MM.1S (cell line): Measurements from ENCODE around the gene ARFGEF2.
"Not testable (repeated sequence)": the region's sequence is repeated elsewhere in the genome, so short reads cannot be mapped to it uniquely, and the experiment has no call there.

ENCODE experiments used
- DNase-seq: peaks from one replicate; pipeline ENCODE4 v3.0.0-alpha.2; 2015
- H2AFZ ChIP-seq: fragments of 300-600 bp; sonication (generic); 2 replicates; pipeline ENCODE4 v1.6.0; 2016; ENCODE audit warnings: antibody characterized with exemption, low read length
- H3F3A ChIP-seq: fragments of 300-600 bp; sonication (generic); 2 replicates; pipeline ENCODE4 v1.6.1; 2016; ENCODE audit warnings: mild to moderate bottlenecking, antibody characterized with exemption, low read length, moderate library complexity, mixed read lengths; ENCODE audit not compliant: insufficient read depth
- H3K27ac ChIP-seq: fragments of 300-600 bp; sonication (generic); 2 replicates; pipeline ENCODE4 v1.5.1; 2016; ENCODE audit warnings: mild to moderate bottlenecking, low read length
- H3K27me3 ChIP-seq: fragments of 300-600 bp; sonication (generic); replicated peaks from 2 replicates; pipeline ENCODE4 v1.6.0; 2016; ENCODE audit warnings: low read length; ENCODE audit not compliant: insufficient read depth
- H3K36me3 ChIP-seq: fragments of 300-600 bp; sonication (generic); replicated peaks from 2 replicates; pipeline ENCODE4 v1.6.1; 2016; ENCODE audit warnings: mild to moderate bottlenecking, low read length, mixed read lengths; ENCODE audit not compliant: insufficient read depth
- H3K4me1 ChIP-seq: fragments of 300-600 bp; sonication (generic); 2 replicates; pipeline ENCODE4 v1.6.1; 2016; ENCODE audit warnings: low read length, mixed read lengths
- H3K4me2 ChIP-seq: fragments of 300-600 bp; sonication (generic); 2 replicates; pipeline ENCODE4 v1.6.0; 2016; ENCODE audit warnings: low read depth, low read length
- H3K4me3 ChIP-seq: fragments of 300-600 bp; sonication (generic); 2 replicates; pipeline ENCODE4 v1.5.1; 2016; ENCODE audit warnings: low read length, mixed read lengths
- H3K79me2 ChIP-seq: fragments of 300-600 bp; sonication (generic); 2 replicates; pipeline ENCODE4 v1.6.1; 2016; ENCODE audit warnings: mixed run types, low read length, mixed read lengths
- H3K9ac ChIP-seq: fragments of 300-600 bp; sonication (generic); 2 replicates; pipeline ENCODE4 v1.6.1; 2016; ENCODE audit warnings: low read length, mixed read lengths
- H3K9me2 ChIP-seq: fragments of 300-600 bp; sonication (generic); replicated peaks from 2 replicates; pipeline ENCODE4 v1.6.1; 2016; ENCODE audit warnings: mild to moderate bottlenecking, low read length, mixed read lengths; ENCODE audit not compliant: insufficient read depth
- H3K9me3 ChIP-seq: fragments of 300-600 bp; sonication (generic); replicated peaks from 2 replicates; pipeline ENCODE4 v1.6.1; 2016; ENCODE audit warnings: mild to moderate bottlenecking, low read length, mixed read lengths; ENCODE audit not compliant: insufficient read depth
- H4K20me1 ChIP-seq: fragments of 300-600 bp; sonication (generic); 2 replicates; pipeline ENCODE4 v1.6.1; 2016; ENCODE audit warnings: mild to moderate bottlenecking, low read length, moderate library complexity, mixed read lengths; ENCODE audit not compliant: insufficient read depth
- EZH2 ChIP-seq: fragments of 300-600 bp; sonication (generic); optimal IDR thresholded peaks from 2 replicates; pipeline ENCODE3; 2017; ENCODE audit warnings: low read depth, mild to moderate bottlenecking, antibody characterized with exemption, low read length, mixed read lengths
- EZH2phosphoT487 ChIP-seq: fragments of 300-600 bp; sonication (generic); IDR thresholded peaks from 2 replicates; pipeline ENCODE4 v1.6.1; 2018; ENCODE audit warnings: antibody characterized with exemption, low read length
- TF ChIP-seq, protein P1 (sequence below): fragments of 300-600 bp; sonication (generic); IDR thresholded peaks from 2 replicates; pipeline ENCODE4 v1.5.1; 2016; ENCODE audit warnings: antibody characterized with exemption, low read length, mixed read lengths

Gene ARFGEF2

DNA sequence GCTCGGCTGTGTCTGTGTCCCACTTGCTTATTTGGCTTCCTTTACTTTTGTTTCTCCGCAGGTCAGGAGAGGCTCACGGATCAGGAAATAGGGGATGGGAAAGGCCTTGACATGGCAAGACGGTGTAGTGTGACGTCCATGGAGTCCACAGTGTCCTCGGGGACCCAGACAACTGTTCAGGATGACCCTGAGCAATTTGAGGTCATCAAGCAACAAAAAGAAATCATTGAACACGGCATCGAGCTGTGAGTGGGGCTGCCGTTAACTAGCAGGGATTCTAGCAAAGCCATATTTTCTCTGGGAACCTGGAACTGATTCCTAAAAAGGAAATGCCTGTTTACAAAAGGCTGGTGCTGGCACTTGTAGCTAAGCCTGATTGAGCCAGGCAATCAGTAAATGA lies 54.4 kb downstream of the ARFGEF2 start:
- no peak overlapping the region for H2AFZ ChIP-seq
- no peak for DNase-seq
- no peak overlapping the region for H3K4me3 ChIP-seq
- H3K9me2 ChIP-seq, result no peaks in the 10 kb centered on the region
- no peaks in the 10 kb centered on the region for H3F3A ChIP-seq
- H3K27ac ChIP-seq, result no peak overlapping the region
- H3K4me1 ChIP-seq, result no peaks in the 10 kb centered on the region
- H3K9ac ChIP-seq, result no peak overlapping the region
- no peaks in the 10 kb centered on the region for H3K9me3 ChIP-seq
- peaks cover 16% of the 10 kb centered on the region for H3K79me2 ChIP-seq
- no peaks in the 10 kb centered on the region for H4K20me1 ChIP-seq
- H3K4me2 ChIP-seq, result no peak overlapping the region
- peaks cover 14% of the 10 kb centered on the region; the same call in 1 of the 2 replicates for H3K36me3 ChIP-seq
- TF ChIP-seq EZH2 (no peak), EZH2phosphoT487 (no peak)
- TF ChIP-seq, protein P1, sequence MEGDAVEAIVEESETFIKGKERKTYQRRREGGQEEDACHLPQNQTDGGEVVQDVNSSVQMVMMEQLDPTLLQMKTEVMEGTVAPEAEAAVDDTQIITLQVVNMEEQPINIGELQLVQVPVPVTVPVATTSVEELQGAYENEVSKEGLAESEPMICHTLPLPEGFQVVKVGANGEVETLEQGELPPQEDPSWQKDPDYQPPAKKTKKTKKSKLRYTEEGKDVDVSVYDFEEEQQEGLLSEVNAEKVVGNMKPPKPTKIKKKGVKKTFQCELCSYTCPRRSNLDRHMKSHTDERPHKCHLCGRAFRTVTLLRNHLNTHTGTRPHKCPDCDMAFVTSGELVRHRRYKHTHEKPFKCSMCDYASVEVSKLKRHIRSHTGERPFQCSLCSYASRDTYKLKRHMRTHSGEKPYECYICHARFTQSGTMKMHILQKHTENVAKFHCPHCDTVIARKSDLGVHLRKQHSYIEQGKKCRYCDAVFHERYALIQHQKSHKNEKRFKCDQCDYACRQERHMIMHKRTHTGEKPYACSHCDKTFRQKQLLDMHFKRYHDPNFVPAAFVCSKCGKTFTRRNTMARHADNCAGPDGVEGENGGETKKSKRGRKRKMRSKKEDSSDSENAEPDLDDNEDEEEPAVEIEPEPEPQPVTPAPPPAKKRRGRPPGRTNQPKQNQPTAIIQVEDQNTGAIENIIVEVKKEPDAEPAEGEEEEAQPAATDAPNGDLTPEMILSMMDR, result no peak
- no peaks in the 10 kb centered on the region for H3K27me3 ChIP-seq

DNA sequence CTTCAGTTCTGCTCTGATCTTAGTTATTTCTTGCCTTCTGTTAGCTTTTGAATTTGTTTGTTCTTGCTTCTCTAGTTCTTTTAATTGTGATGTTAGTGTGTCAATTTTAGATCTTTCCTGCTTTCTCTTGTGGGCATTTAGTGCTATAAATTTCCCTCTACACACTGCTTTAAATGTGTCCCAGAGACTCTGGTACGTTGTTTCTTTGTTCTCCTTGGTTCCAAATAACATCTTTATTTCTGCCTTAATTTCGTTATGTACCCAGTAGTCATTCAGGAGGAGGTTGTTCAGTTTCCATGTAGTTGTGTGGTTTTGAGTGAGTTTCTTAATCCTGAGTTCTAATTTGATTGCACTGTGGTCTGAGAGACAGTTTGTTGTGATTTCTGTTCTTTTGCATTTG lies 58.5 kb downstream of the ARFGEF2 start:
- H2AFZ ChIP-seq, DNase-seq, H3K4me3 ChIP-seq, H3K9me3 ChIP-seq, H3K4me2 ChIP-seq, H3K4me1 ChIP-seq, H4K20me1 ChIP-seq, H3K9me2 ChIP-seq, H3K27ac ChIP-seq, H3K27me3 ChIP-seq, H3F3A ChIP-seq, H3K9ac ChIP-seq: not testable (repeated sequence)
- peaks cover 16% of the 10 kb centered on the region; the same call in 1 of the 2 replicates for H3K36me3 ChIP-seq
- H3K79me2 ChIP-seq, result peaks cover 21% of the 10 kb centered on the region

DNA sequence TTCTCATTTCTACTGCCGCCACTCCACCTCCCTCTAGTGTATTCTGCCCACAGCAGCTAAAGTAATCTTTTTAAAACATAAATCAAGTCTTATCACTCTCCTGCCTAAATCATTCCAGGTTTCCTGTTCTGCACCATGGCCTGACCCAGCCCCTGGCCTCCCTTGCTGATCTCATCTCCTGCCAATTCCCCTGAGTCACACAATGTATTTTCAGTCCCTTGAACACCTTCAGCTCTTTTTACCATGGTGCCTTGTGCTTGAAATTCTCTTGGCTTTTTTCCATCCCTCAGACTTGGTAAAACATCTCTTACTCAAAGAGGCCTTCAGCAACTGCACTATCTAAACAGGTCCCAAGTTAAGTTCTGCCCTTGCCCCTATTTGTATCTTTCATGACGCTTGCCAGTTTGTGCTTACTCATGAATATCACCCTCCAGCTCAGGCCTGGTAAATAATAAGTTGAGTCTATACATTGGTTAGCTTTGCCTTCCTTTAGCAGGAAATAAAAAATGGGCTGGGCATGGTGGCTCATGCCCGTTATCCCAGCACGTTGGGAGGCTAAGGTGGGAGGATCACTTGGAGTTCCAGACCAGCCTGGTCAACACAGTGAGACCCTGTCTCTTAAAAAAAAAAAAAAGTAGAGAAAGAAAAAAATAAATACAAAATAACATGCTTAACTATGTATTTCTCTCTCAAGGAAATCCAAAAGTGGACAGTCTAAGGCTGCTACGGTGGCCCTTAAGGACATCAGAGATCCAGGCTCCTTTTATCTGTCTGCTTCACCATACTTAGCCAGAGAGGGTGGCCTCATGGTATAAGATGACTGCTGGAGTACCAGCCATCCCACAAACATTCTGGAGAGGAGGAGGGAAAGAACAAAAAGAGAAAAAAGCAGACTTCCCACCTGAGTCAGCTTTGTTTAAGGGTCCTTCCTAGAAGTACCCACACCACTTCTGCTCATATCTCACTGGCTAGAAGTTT lies 62.2 kb downstream of the ARFGEF2 start:
- no peaks in the 10 kb centered on the region for H3K9me2 ChIP-seq
- no peak overlapping the region for H3K4me3 ChIP-seq
- no peaks in the 10 kb centered on the region for H3K9me3 ChIP-seq
- no peak for DNase-seq
- no peak overlapping the region for H2AFZ ChIP-seq
- TF ChIP-seq, protein P1, result no peak
- TF ChIP-seq EZH2phosphoT487, result no peak
- TF ChIP-seq EZH2, result no peak
- no peak overlapping the region for H3K9ac ChIP-seq
- H3K27ac ChIP-seq, result no peak overlapping the region
- H3K27me3 ChIP-seq, result no peaks in the 10 kb centered on the region
- H3F3A ChIP-seq, result no peaks in the 10 kb centered on the region
- peaks cover 5% of the 10 kb centered on the region; the same call in 1 of the 2 replicates for H4K20me1 ChIP-seq
- H3K79me2 ChIP-seq, result peaks cover 13% of the 10 kb centered on the region; the same call in 1 of the 2 replicates
- peaks cover 15% of the 10 kb centered on the region; the same call in 1 of the 2 replicates for H3K36me3 ChIP-seq
- H3K4me2 ChIP-seq, result no peak overlapping the region
- no peaks in the 10 kb centered on the region for H3K4me1 ChIP-seq
